CMK (cell line): ENCODE measurements around the gene ICA1L.

Experiments
- DNase-seq: peaks from one replicate; pipeline ENCODE4 v3.0.0-alpha.2; 2010; ENCODE audit warnings: low read depth

The ICA1L gene

DNA sequence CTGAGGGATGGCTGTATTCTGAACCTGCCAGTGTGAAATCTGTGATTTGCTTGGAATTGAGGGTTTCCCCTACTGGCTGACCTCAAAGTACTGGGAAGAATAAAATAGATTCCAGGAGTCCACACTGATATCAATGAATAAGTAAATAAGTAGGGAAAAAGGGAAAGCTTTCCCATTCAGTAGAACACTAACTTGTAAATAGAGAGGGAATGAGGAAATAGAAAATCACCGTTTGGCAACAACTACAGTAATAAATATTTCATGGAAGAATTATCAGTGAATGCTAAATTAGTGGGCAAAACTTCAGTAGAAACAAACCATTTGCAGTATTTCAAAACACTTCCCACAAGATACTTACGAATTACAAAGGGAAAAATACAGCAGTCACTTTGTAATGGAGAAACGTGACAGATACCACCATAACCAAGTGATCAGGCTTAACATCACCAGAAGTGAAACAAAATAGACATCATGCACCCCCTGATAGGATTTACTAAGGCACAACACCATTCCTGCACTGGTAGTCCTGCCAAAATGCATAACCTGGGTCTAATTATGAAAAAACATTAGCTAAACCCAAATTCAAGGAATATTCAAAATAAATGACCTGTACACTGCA is 88.5 kb downstream of the ICA1L start:
- no peak for DNase-seq

GRCh38 chr2:202780514-202781021 is 91.0 kb downstream of the ICA1L start:
- no peak for DNase-seq

DNA sequence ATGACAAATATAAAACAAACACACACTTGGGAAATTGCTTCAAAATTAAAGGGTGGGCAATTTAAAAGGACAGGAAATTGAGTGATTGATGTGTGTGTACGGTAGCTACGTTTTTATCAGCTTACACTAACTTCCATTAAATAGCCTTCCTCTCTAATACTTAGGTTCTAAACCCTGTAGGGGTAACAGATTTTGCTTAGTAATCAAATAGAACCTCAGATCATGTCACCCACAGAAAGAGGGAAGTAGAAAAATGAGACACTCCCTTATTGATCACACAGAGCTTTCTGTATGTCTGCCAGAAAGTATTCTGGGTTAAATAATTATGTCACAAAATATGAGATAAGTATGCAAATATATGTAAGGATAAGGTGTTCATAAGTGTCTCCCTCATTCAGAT is 93.3 kb downstream of the ICA1L start:
- DNase-seq = no peak

DNA sequence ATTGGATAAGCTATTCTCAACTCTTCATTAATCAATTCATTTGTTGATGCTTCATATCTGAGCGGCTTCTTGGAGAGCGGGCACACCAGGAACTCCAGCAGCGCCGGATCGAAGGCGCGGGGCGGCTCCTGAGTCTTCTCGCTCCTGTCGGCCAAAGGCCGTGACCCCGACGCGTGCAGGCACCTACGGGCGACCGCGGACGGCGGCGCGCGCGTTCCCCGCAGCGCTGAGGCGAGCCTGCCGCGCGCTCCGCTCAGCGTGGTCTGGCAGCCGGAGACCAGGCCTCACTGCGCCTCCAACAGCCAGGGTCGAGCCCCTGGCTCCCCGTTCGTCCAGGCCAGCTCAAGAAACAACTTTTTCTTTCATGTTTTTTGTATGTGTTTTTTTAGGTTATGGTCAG is 97.5 kb downstream of the ICA1L start:
- DNase-seq = no peak

DNA sequence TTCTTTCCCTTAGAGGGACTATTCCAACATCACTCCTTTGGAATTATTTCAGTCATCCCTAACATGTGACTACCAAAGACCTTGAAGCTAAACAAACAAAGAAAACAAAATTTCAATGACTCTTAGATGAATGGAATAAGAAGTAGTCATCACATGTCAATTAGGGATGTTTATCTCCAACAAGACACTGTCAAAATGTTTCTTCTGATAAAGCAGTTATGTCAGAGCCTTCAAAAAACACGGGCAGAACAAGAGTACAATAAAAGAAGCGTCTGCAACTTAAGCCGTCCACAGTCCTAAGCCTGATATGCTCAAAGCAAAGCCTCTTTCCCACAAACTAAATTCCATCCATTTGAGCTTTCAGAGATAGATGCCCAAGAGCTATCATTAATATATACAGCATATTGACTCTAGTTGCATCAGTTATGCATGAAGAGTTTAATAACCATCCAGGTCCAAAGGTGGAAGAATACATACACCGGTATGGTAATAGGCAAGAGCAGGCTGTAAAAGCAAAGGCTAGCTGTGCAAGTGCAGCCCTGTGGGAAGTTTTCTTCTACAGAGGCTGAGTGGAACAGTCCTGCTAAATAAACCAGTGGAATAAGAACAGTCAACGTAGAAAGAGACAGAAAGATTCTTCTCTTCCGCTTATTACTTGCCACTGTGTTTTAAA is 98.1 kb downstream of the ICA1L start:
- no peak for DNase-seq

DNA sequence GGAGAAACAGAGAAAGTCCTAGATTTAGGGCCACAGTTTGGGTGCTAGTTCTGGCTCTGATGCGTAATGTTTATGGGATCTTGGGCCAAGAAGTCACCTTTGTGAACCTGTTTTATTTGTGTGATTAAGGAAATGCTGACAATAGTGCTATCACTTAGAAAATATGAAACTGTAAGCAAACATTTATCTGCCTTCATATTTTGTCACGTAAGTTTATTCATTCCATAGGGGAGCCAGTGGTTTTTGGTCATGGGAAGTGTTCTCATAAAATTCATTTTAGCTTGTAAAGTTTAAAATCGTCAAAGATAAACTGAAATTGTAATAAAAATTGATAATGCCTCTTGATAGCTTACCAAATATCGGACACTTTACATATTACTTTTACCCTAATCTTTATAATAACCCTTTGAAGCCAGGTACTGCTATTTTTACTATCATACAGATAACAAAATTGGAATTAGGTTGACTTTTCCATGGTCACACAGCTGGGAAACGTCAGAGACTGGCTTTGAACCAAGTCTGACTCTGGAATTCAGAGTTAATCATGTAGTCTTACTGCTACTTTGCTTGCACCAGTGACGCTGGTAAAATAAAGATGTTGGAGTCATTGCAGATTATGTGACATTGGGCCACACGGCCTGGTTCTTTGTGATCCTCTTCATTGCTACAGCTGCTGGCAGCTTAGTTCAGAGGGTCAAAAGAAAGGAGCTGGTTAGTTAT is 99.7 kb downstream of the ICA1L start:
- DNase-seq = no peak

DNA sequence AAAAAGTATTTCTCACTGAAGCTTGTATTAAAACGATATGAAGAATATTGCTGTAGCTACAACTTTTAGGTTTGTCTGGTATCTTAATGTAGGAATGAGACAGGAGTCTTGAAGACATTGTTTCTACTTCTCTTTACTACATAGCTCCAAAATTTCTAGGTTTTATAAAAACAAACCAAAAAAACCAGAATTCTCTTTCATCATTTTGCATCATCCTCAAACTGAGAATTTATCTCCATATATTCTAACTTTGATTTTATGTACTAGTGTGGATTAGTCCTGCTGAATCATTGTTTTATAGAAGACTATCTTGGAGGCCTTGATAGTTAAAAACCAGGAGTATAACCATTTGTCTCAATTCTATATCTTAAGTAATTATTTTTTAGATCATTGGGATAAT is 100.2 kb downstream of the ICA1L start:
- no peak for DNase-seq

- no peak for DNase-seq
These were observed 102.4 kb downstream of the ICA1L start for GRCh38 chr2:202769201-202769600.

GRCh38 chr2:202768273-202768672 is 103.3 kb downstream of the ICA1L start:
- no peak for DNase-seq

DNA sequence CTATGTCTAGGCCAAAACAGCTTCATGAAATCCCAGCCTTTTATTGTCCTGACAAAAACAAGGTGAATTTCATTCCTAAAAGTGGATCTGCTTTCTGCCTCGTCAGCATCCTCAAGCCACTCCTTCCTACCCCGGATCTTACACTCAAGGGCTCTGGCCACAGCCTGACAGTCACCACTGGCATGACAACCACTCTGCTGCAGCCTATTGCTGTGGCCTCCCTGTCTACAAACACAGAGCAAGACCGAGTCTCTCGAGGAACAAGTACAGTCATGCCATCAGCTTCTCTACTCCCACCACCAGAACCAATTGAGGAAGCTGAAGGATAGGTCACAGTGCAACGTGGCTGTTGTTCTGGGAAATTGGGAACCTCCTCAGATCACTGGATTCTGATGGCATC is 106.1 kb downstream of the ICA1L start:
- no peak for DNase-seq

- no peak for DNase-seq
These were observed 106.6 kb downstream of the ICA1L start for GRCh38 chr2:202764991-202765390.

DNA sequence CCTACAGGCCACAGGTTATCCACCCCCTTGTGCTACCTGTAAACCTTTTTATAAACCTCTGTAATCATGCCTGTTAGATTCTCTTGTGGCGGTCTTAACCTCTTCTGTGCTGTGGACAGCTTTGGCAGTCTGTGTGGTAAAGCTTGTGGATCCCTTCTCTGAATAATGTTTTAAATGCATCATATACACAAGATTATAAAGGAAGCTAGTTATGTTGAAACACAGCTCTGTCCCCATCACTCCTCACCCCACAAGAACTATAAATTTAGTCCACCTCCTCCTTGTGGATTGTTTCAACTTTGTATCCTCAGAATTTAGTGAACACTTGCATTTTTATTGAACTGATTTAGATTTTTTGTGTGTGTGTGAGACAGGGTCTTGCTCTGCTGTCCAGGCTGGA is 107.7 kb downstream of the ICA1L start:
- DNase-seq = no peak

DNA sequence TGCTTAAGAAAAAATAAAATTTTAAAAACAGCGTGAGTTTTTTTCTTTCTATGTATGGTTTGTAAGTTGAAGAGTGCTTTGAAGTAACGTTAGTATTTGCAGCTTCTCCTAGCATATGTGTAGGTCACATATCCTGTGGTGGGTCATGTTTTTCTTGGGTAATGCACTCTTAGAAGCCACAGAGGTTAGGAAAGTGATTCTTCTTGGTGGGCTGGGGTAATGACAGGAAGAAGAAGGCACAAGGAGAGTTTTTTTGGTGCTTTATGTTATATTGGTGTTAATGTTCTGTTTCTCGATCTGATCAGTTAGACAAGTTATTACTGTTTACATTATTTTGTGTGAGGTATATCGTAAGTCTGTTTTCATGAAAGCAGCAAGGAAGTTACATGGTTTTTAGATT is 109.0 kb downstream of the ICA1L start:
- DNase-seq = no peak

DNA sequence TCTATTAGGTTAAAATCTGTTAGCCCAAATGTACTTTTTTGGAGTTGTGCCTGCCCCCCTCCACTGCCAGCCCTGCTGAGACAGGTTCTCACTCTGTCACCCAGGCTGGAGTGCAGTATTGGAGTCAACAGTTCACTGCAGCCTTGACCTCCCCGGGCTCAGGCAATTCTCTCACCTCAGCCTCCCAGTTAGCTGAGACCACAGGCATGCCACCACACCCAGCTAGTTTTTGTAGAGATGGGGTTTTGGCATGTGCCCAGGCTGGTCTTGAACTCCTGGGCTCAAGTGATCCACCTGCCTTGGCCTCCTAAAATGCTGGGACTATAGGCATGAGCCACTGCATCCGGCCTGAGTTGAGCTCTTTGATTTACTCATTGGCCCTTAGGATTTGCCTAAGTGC is 110.7 kb downstream of the ICA1L start:
- no peak for DNase-seq

DNA sequence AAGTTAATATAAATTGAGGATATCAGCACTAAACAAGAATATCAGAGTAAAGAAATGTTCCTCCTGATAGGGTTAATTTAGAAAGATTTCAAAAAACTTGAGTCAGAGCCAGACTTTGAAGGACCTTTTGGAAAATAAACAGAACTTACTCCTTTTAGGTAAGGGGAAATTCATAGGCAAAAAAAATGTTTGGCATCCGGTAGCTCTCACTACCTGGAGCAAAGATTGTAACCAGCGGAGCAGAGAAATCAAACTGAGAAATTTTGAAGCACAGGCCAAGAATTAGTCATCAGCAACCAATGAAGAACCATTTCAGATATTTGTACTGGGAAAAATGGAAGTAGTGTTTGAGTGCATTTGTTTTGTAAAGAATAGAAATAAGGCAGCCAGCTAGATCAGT is 113.0 kb downstream of the ICA1L start:
- DNase-seq = no peak

DNA sequence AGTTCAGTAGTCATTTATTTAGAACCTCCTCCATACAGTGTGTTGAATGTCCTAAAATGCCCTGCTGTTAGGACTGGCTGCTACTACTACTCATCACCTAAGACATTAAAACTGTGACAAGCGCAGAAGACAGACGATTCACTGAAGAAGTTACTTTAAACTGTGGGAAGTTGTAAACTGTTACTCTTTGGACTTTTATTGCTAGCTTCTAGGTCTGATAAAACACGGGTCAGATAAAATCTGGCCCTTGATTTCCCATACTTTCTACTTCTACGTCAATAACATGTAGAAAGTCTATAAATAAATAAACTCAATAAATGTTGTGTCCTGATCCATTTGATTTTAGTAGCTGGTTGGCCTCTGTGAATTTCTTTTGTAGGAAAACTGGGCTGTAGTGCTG is 113.4 kb downstream of the ICA1L start:
- no peak for DNase-seq

GRCh38 chr2:202757339-202757738 is 114.2 kb downstream of the ICA1L start:
- no peak for DNase-seq

- DNase-seq = no peak
These were observed 115.0 kb downstream of the ICA1L start for GRCh38 chr2:202756598-202756997.

GRCh38 chr2:202754936-202755335 is 116.6 kb downstream of the ICA1L start:
- DNase-seq = no peak

- no peak for DNase-seq
These were observed 119.5 kb downstream of the ICA1L start for GRCh38 chr2:202752071-202752470.

GRCh38 chr2:202750763-202751427 is 120.7 kb downstream of the ICA1L start:
- DNase-seq = no peak

DNA sequence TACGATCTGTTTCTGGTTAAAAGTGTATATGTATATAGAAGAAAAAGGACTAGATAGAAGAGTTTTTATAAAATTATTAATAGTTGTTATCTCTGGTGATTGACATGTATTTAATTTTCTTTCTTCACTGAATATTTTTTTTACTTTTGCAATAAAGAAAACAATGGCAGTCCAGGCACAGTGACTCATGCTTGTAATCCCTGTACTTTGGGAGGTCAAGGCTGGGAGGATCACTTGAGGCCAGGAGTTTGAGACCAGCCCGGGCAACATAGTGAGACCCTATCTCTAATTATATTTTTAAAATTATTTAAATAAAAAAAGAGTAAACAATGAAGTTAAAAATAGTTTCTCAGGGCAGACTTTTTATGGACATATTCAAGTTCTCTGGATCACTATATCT is 122.1 kb downstream of the ICA1L start:
- no peak for DNase-seq

DNA sequence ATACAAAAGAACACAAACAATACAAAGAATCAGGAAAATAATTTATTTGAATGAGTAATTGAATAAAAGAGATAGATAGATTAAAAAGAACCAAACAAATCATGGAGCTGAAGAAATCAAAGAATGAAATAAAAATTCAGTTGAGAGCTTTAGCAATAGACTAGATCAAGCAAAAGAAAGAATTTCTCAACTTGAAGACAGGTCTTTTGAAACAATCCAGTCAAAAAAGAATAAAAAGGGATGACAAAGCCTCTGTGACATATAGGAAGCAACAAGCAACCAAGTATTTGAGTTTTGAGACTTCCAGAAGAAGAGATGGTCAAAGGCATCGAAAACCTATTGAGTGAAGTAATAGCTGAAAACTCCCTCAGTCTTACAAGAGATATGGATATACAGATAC is 128.0 kb downstream of the ICA1L start:
- no peak for DNase-seq
